ENCODE measurements around the gene SAMD14. TPM values are rescaled to one million over a fixed set of nuclear protein-coding genes. Genes with fewer than 3 reads are reported as not detected.

Gene SAMD14
- total and polyA plus RNA-seq, 7 experiments from 2014 or later = 0.70 to 0.78 TPM; not detected in 5

DNA sequence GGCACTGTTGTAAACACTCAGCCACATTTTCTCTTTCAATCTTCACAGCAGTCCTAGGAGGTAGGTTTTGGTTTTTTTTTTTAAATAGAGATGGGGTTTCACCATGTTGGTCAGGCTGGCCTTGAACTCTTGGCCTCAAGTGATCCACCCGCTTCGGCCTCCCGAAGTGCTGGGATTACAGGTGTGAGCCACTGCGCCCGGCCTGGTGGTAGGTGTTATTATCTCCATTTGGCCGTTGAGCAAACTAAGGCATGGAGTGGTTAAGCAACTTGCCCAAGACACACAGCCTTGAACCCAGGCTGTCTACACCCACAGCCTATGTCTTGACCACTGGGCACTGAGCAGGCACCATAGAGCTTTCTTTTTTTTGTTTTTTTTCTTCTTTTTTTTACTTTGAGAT lies 44.5 kb upstream of the SAMD14 start:
- Mint-ChIP-seq H3K36me3 (no peaks in the 10 kb centered on the region), H3K27ac (no peak overlapping the region), H3K27me3 (no peaks in the 10 kb centered on the region), H3K4me1 (peaks cover 8 to 23% (median 13%) of the 10 kb centered on the region in 7 donors), H3K9me3 (peaks cover 0 to under 1% (median 0%) of the 10 kb centered on the region in 11 donors), H3K4me3 (no peak overlapping the region)
- CTCF ChIA-PET = interaction anchor here (0.9 to 2.0 kb wide), 3 partner anchors 9 to 99 kb away, joined by 3 to 7 read pairs (median 3); partner anchors contain the start of genes SGCA and TMEM92
- Histone ChIP-seq H3K27me3 (ENCODE audit: control insufficient read depth in 2 of 2, insufficient read depth in 2 of 2, low read length in 2 of 2) (no peaks in the 10 kb centered on the region), H3K4me3 (ENCODE audit: low read length) (no peak overlapping the region), H3K27ac (ENCODE audit: low read depth, low read length) (no peak overlapping the region), H3K9me3 (ENCODE audit: control insufficient read depth in 2 of 3, low read length in 3 of 3) (no peaks in the 10 kb centered on the region), H3K36me3 (ENCODE audit: control insufficient read depth in 2 of 3, insufficient read depth in 3 of 3, low read length in 3 of 3) (no peaks in the 10 kb centered on the region), H3K4me1 (ENCODE audit: control insufficient read depth in 2 of 2, insufficient read depth in 2 of 2, low read length in 2 of 2) (peaks cover 0 to 4% of the 10 kb centered on the region in 2 donors)
- ATAC-seq (no peak), DNase-seq (no peak)
- POLR2A ChIA-PET = no interaction called here
- intact Hi-C loops (cut with micrococcal nuclease) = no loop called here

DNA sequence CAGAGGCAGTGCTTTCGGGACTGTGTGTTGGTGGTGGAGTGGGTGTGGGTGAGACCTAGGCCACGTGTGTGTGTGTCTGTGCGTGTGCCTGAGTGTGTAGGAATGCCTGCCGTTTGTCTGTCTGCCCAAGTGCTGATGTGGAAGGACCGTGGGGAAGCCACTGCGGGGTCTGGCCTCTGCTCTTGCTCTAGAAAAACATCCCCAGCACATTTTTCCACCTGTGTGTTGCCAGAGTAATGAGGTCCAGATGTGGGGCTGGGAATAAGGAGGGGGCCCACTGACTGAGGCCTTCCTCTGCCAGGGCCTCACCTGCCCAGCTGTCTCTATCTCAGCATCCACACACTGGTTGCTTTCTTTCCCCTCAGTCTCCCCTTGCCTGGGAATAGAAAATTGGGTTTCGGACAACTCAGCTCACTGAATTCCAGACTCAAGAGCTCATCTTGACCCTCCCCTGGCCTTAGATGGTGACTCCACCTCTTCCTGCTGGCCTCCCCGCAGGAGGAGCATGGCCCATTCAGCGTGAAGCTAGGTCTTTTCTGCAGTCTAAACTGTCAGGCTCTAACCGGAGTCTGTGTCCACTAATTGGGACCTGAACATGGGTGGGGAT lies 43.5 kb upstream of the SAMD14 start:
- intact Hi-C loops (cut with micrococcal nuclease) = no loop called here
- H3K4me3 Mint-ChIP-seq = no peak overlapping the region
- ATAC-seq = no peak

DNA sequence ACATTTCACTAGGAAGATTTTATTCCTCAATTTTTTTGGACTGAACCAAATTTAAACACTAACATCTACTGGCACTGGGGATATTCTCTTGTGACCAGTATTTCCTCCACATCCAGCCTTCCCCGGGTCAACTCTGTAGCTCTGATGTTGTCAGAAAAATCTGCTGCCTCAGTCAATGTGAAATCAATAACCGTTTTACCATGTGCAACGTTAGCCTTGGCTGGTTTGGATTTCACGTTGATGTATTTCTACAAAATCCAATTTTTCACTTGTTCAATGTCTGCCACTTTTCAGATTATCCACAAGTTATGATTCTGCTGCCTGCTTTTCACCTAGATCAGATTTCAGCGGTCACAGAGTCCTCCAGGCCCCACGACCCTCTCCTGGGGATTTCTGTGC lies 43.0 kb upstream of the SAMD14 start:
- ChIA-PET CTCF (interaction anchor here (1.3 to 2.0 kb wide), 2 partner anchors 7 to 11 kb away, joined by 3 to 7 read pairs; partner anchors contain the start of gene SGCA), POLR2A (no interaction called here)
- Mint-ChIP-seq H3K9me3 (peaks cover 0 to 3% (median 0%) of the 10 kb centered on the region in 11 donors), H3K27me3 (no peaks in the 10 kb centered on the region), H3K36me3 (no peaks in the 10 kb centered on the region), H3K4me1 (peaks cover 12 to 23% (median 14%) of the 10 kb centered on the region in 7 donors), H3K4me3 (no peak overlapping the region), H3K27ac (no peak overlapping the region)
- H3K4me1 ChIP-seq (ENCODE audit: control insufficient read depth in 2 of 2, insufficient read depth in 2 of 2, low read length in 2 of 2) = peaks cover 9 to 10% of the 10 kb centered on the region in 2 donors
- DNase-seq = no peak
- H3K27ac ChIP-seq (ENCODE audit: low read depth, low read length) = no peak overlapping the region
- ATAC-seq = no peak
- intact Hi-C loops (cut with micrococcal nuclease) = no loop called here
- no peaks in the 10 kb centered on the region for H3K27me3 ChIP-seq (ENCODE audit: control insufficient read depth in 2 of 2, insufficient read depth in 2 of 2, low read length in 2 of 2)
- H3K36me3 ChIP-seq (ENCODE audit: control insufficient read depth in 2 of 3, insufficient read depth in 3 of 3, low read length in 3 of 3) = no peaks in the 10 kb centered on the region
- no peak overlapping the region for H3K4me3 ChIP-seq (ENCODE audit: low read length)
- no peaks in the 10 kb centered on the region for H3K9me3 ChIP-seq (ENCODE audit: control insufficient read depth in 2 of 3, low read length in 3 of 3)

More for the DNA sequence above, 43.5 kb upstream of the SAMD14 start:
- Mint-ChIP-seq H3K9me3 (peaks cover 0 to 3% (median 0%) of the 10 kb centered on the region in 11 donors), H3K36me3 (no peaks in the 10 kb centered on the region), H3K27me3 (no peaks in the 10 kb centered on the region), H3K4me1 (peaks cover 16 to 28% (median 18%) of the 10 kb centered on the region in 7 donors), H3K27ac (no peak overlapping the region)
- ChIA-PET POLR2A (no interaction called here), CTCF (interaction anchor here (1.3 to 2.0 kb wide), 3 partner anchors 8 to 100 kb away, joined by 3 to 7 read pairs (median 3); partner anchors contain the start of genes SGCA and TMEM92)
- DNase-seq = peak in 1 of 9 donors; percentile 4
- Histone ChIP-seq H3K4me1 (ENCODE audit: control insufficient read depth in 2 of 2, insufficient read depth in 2 of 2, low read length in 2 of 2) (peaks cover 6 to 12% of the 10 kb centered on the region in 2 donors), H3K36me3 (ENCODE audit: control insufficient read depth in 2 of 3, insufficient read depth in 3 of 3, low read length in 3 of 3) (no peaks in the 10 kb centered on the region), H3K9me3 (ENCODE audit: control insufficient read depth in 2 of 3, low read length in 3 of 3) (no peaks in the 10 kb centered on the region), H3K27me3 (ENCODE audit: control insufficient read depth in 2 of 2, insufficient read depth in 2 of 2, low read length in 2 of 2) (no peaks in the 10 kb centered on the region), H3K27ac (ENCODE audit: low read depth, low read length) (no peak overlapping the region), H3K4me3 (ENCODE audit: low read length) (no peak overlapping the region)

DNA sequence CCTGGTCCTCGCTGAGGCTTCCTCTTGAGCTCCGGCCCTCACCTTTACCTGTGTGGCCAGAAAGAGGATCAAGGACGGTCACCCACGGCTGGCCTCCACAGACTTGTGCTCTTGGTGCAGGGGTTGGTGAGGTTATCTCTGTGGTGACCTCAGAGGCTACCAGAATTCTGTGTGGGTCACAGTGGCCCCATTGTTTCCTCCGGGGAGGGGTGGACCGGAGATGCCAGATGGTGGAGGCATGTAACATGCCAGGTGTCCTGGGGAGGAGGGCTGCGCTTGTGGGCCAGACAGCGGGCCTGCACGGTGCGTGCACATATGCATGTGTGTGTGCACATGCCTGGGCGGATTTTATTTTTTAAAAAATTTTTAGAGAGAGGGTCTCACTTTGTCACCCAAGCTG lies 42.2 kb upstream of the SAMD14 start:
- intact Hi-C loops (cut with micrococcal nuclease) = no loop called here
- CTCF ChIA-PET = interaction anchor here (1.3 kb wide), 1 partner anchor 10 kb away, joined by 3 read pairs; no protein-coding TSS in a partner anchor
- H3K4me3 Mint-ChIP-seq = no peak overlapping the region

DNA sequence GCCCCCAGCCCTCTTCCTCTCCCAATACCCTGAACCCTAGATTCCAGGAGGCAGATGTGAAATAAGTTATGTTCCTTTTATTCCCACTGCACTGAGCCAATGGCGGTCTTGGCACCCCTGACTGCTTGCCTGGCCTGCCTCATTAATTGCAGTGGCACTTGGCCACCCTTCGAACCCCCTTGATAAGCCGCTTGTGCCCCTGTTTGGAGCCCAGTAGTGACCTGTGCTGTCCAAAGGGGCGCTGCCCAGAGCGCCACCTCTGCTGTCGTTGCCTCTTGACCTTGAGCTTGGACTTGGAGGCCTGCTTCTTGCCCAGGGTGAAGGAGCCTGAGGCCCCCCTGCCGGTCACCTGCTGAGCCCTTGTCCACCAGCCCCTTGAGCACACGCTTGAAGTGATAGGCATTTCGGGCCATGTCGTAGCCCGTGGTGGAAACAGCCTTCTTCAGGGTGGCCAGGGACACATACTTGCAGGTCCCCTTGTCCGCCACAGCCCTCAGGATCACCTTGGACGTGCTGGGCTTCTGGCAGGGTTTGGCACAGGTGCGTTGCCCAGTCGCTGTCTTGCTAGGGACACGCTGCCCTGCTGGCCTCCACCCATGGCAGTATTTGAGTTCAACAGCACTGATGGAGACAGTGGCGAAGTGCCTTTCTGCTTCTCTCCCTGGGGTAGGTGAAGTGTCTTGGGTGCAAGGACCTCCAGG lies 41.6 kb upstream of the SAMD14 start:
- DNase-seq = no peak
- Histone ChIP-seq H3K27ac (ENCODE audit: low read depth, low read length) (no peak overlapping the region), H3K36me3 (ENCODE audit: control insufficient read depth in 2 of 3, insufficient read depth in 3 of 3, low read length in 3 of 3) (no peaks in the 10 kb centered on the region), H3K4me1 (ENCODE audit: control insufficient read depth in 2 of 2, insufficient read depth in 2 of 2, low read length in 2 of 2) (peaks cover 9 to 10% of the 10 kb centered on the region in 2 donors), H3K4me3 (ENCODE audit: low read length) (no peak overlapping the region), H3K27me3 (ENCODE audit: control insufficient read depth in 2 of 2, insufficient read depth in 2 of 2, low read length in 2 of 2) (no peaks in the 10 kb centered on the region), H3K9me3 (ENCODE audit: control insufficient read depth in 2 of 3, low read length in 3 of 3) (no peaks in the 10 kb centered on the region)
- Mint-ChIP-seq H3K4me1 (peaks cover 11 to 14% (median 12%) of the 10 kb centered on the region in 7 donors), H3K36me3 (no peaks in the 10 kb centered on the region), H3K9me3 (peaks cover 0 to 3% (median 0%) of the 10 kb centered on the region in 11 donors), H3K27ac (no peak overlapping the region), H3K27me3 (no peaks in the 10 kb centered on the region), H3K4me3 (no peak overlapping the region)
- POLR2A ChIA-PET = interaction anchor here (1.0 kb wide), 1 partner anchor 9 kb away, joined by 4 read pairs; no protein-coding TSS in a partner anchor
- intact Hi-C loops (cut with micrococcal nuclease) = no loop called here
- CTCF ChIA-PET = interaction anchor here (1.0 to 1.2 kb wide), 2 partner anchors 10 to 77 kb away, joined by 3 read pairs; no protein-coding TSS in a partner anchor
- no peak for ATAC-seq

More for the DNA sequence above, 42.2 kb upstream of the SAMD14 start:
- Histone ChIP-seq H3K36me3 (ENCODE audit: control insufficient read depth in 2 of 3, insufficient read depth in 3 of 3, low read length in 3 of 3) (no peaks in the 10 kb centered on the region), H3K4me1 (ENCODE audit: control insufficient read depth in 2 of 2, insufficient read depth in 2 of 2, low read length in 2 of 2) (peaks cover 9 to 10% of the 10 kb centered on the region in 2 donors), H3K9me3 (ENCODE audit: control insufficient read depth in 2 of 3, low read length in 3 of 3) (no peaks in the 10 kb centered on the region), H3K27me3 (ENCODE audit: control insufficient read depth in 2 of 2, insufficient read depth in 2 of 2, low read length in 2 of 2) (no peaks in the 10 kb centered on the region), H3K27ac (ENCODE audit: low read depth, low read length) (no peak overlapping the region), H3K4me3 (ENCODE audit: low read length) (no peak overlapping the region)
- Mint-ChIP-seq H3K36me3 (no peaks in the 10 kb centered on the region), H3K4me1 (peaks cover 11 to 15% (median 13%) of the 10 kb centered on the region in 7 donors), H3K9me3 (peaks cover 0 to 3% (median 0%) of the 10 kb centered on the region in 11 donors), H3K27ac (peak overlapping the region in 1 of 9 donors; percentile 9), H3K27me3 (no peaks in the 10 kb centered on the region)
- POLR2A ChIA-PET = interaction anchor here (1.0 kb wide), 1 partner anchor 10 kb away, joined by 4 read pairs; no protein-coding TSS in a partner anchor
- ATAC-seq (no peak), DNase-seq (no peak)

DNA sequence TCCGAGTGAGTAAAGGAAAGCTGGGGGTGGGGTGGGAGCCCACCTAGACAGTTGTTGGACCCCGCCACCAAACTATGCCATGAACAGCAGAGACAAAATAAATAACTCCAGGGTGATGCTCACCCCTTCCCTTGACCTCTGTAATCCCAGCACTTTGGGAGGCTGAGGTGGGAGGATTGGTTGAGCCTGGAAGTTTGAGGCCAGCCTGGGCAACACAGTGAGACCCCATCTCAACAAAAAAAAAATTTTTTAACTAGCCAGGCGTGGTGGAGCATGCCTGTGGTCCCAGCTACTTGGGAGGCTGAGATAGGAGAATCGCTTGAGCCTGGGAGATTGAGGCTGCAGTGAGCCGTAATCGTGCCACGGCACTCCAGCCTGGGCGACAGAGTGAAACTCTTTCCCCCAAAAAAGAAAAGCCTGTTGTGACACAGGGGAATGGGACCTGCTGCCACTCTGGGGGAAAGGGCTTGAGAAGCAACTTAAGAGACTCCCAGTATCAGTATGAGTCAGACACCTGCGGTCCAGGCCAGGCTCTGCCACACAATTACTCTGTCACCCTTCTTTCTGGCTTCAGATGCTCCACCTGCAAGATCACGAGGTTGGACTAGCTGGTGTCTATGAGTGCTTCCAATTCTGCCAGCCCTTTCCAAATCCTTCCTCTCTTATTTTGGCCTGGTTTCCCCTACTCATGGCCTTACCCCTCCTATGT lies 40.9 kb upstream of the SAMD14 start:
- H3K27me3 Mint-ChIP-seq = no peaks in the 10 kb centered on the region
- H3K9me3 Mint-ChIP-seq = peaks cover 0 to 3% (median 0%) of the 10 kb centered on the region in 11 donors
- DNase-seq = no peak
- H3K4me1 Mint-ChIP-seq = peaks cover 11 to 14% (median 12%) of the 10 kb centered on the region in 7 donors
- peak overlapping the region in 1 of 9 donors; percentile 46 for H3K27ac Mint-ChIP-seq
- Histone ChIP-seq H3K36me3 (ENCODE audit: control insufficient read depth in 2 of 3, insufficient read depth in 3 of 3, low read length in 3 of 3) (no peaks in the 10 kb centered on the region), H3K4me3 (ENCODE audit: low read length) (no peak overlapping the region), H3K9me3 (ENCODE audit: control insufficient read depth in 2 of 3, low read length in 3 of 3) (no peaks in the 10 kb centered on the region), H3K27ac (ENCODE audit: low read depth, low read length) (no peak overlapping the region), H3K27me3 (ENCODE audit: control insufficient read depth in 2 of 2, insufficient read depth in 2 of 2, low read length in 2 of 2) (no peaks in the 10 kb centered on the region), H3K4me1 (ENCODE audit: control insufficient read depth in 2 of 2, insufficient read depth in 2 of 2, low read length in 2 of 2) (peaks cover 9 to 10% of the 10 kb centered on the region in 2 donors)
- no peak overlapping the region for H3K4me3 Mint-ChIP-seq
- intact Hi-C loops (cut with micrococcal nuclease) = no loop called here
- CTCF ChIA-PET = interaction anchor here (1.0 to 2.1 kb wide), 4 partner anchors 9 to 127 kb away, joined by 3 to 7 read pairs (median 4); no protein-coding TSS in a partner anchor
- POLR2A ChIA-PET = interaction anchor here (1.0 kb wide), 1 partner anchor 8 kb away, joined by 4 read pairs; no protein-coding TSS in a partner anchor
- no peak for ATAC-seq
- H3K36me3 Mint-ChIP-seq = no peaks in the 10 kb centered on the region

All from naive thymus-derived CD4-positive, alpha-beta T cell (primary cell).